Umbilical cord (tissue), 2 donors: Measurements from ENCODE around the gene CEMIP. TPM values are rescaled to one million over a fixed set of nuclear protein-coding genes. Genes with fewer than 3 reads are reported as not detected.

Experiments used
- DNase-seq: peaks from one replicate; pipeline ENCODE4 v3.0.0-alpha.2; 2015; ENCODE audit warnings: low spot score
- total RNA-seq: library from RNA; depleted of rRNA; stranded (reverse); fragments of >200 nt; gene quantifications from one replicate; pipeline ENCODE4 v1.2.3, GENCODE V29; 2014; ENCODE audit warnings: low replicate concordance; ENCODE audit not compliant: insufficient read depth

CEMIP gene
- total RNA-seq, 1 donor from 2014 or later = 2.4 TPM

DNA sequence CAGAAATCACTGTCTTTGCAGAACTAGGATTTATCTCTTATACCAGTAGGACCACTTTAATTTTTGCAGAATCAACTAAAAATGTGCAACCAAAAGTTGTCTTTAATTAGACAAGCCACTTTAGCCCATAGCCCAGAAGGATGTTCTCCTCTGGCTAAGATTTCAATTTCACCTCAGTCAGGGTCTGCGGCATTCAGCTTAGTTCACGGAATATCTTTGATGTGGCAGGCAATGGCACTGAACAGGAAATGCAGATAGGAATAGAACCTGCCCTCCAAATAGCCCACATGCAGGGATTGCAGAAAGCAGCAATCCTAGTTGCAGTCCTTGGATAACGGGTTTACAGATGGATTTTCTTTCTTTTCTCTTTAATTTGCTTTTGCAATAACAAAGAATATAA lies 109.7 kb downstream of the CEMIP start:
- no peak for DNase-seq

DNA sequence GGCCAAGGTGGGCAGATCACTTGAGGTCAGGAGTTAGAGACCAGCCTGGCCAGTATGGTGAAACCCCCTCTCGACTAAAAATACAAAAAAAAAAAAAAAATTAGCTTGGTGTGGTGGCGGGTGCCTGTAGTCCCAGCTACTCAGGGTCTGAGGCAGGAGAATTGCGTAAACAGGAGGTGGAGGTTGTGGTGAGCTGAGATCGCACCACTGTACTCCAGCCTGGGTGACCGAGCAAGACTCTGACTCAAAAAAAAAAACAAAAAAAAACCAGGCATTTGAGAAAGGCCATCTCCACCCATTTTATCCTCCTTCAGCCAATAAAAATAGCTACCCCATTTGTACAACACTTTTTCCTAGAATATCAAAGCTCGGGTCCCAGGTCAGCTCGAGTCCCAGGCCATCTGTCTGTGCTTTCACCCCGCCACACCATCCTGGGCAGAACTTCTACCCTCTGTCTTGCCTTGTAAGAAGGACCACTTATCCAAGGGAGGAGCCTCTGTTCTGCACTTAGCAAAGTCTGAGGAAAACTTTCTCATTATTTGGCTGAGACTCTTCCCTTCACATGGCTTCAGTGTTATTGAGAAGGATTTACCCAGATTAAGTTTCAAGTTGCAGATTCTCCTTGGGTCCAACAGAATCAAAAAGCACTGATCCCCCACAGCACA lies 111.3 kb downstream of the CEMIP start:
- peak; percentile 56 for DNase-seq

GRCh38 chr15:80891006-80891405 lies 111.8 kb downstream of the CEMIP start:
- DNase-seq = peak; percentile 17

- no peak for DNase-seq
Measured at GRCh38 chr15:80892414-80892813, 113.2 kb downstream of the CEMIP start.

DNA sequence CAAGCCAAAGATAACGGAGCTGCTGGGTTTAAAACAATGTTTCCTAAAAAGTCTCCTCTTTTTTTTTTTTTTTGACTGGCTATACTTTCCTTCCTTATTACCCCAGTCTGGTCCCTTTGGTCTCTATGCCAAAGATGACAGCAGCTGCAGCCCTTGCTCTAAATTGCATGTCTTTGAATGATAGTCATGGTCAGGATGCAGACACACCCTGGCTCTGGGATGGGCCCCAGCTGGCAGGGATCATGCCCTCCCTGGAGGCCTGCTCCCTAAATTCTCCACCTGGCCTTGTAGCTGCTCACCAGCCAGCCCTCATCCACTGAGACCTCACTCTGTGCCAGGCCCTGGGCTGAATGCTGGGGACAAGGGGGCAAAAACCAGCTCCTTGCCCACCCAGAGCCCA lies 114.6 kb downstream of the CEMIP start:
- peak; percentile 57 for DNase-seq

GRCh38 chr15:80895091-80895490 lies 115.9 kb downstream of the CEMIP start:
- no peak for DNase-seq

- no peak for DNase-seq
Measured at GRCh38 chr15:80895965-80896364, 116.8 kb downstream of the CEMIP start.

DNA sequence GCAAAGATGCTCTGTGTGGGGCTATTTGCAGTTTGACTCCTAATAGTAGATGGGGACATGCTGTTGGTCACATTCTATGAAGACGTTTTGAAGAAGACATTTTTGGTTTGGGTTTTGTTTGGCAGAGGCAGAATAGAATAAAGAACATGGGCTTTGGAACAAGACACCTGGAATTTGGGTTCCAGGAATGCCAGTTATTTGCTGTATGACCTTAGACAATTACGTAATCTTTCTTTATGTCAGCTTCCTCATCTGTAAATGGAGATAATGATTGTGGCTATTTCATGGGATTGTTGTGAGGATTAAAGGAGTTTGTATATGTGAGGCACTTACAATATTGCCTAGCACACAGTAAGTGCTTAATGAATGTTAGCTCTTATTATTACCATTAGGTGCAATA lies 118.9 kb downstream of the CEMIP start:
- DNase-seq = no peak

- DNase-seq = no peak
Measured at GRCh38 chr15:80902298-80902801, 123.2 kb downstream of the CEMIP start.

GRCh38 chr15:80904998-80905397 lies 125.8 kb downstream of the CEMIP start:
- DNase-seq = no peak

GRCh38 chr15:80906159-80906766 lies 127.1 kb downstream of the CEMIP start:
- DNase-seq = no peak

GRCh38 chr15:80911821-80912220 lies 132.7 kb downstream of the CEMIP start:
- DNase-seq = no peak

- DNase-seq = peak; percentile 9
Measured at GRCh38 chr15:80912673-80913072, 133.5 kb downstream of the CEMIP start.

DNA sequence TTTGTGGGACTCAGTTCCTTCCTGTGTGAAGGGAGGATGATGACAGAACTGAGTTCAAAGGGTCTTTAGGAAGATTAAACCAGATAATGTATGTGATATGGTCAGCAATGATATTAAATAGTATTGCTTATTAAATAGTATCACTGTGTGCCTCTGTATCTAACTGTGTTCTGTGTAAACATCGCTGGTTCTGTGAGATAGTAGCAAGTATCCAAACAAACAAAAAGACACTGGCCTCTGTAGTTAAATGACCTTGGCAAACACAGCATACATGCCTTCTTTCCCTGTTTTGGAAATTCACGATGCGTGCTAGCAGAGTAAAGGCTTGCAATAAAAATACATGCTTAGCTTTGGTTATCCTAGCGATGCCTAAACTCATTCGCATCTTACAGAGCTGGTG lies 134.4 kb downstream of the CEMIP start:
- no peak for DNase-seq

GRCh38 chr15:80915472-80915871 lies 136.3 kb downstream of the CEMIP start:
- no peak for DNase-seq

GRCh38 chr15:80916056-80916455 lies 136.9 kb downstream of the CEMIP start:
- DNase-seq = no peak

- no peak for DNase-seq
Measured at GRCh38 chr15:80918196-80918783, 139.1 kb downstream of the CEMIP start.

GRCh38 chr15:80920271-80920699 lies 141.1 kb downstream of the CEMIP start:
- no peak for DNase-seq

- no peak for DNase-seq
Measured at GRCh38 chr15:80921736-80922410, 142.7 kb downstream of the CEMIP start.

DNA sequence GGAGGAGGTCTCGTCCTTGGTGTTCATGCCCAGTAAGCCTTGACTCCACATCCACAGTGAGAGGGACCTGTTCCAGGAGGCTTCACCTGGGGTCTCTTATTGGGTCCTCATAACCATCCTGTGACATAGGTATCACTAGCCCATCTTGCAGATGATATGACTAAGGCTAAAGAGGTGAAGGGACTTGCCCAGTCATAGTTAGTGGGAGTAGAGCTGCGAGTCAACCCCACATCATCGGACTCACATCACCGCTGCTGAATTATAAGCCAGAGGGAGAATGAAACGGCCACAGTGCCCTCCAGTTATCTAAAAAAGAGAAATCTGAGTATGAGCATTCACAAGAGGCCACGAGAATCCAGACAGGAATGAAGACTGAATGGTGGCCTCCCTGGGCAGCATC lies 144.5 kb downstream of the CEMIP start:
- no peak for DNase-seq

- DNase-seq = no peak
Measured at GRCh38 chr15:80924278-80924677, 145.1 kb downstream of the CEMIP start.

- no peak for DNase-seq
Measured at GRCh38 chr15:80925597-80926059, 146.5 kb downstream of the CEMIP start.
